NB4 (cell line): ENCODE results near the gene CYP17A1.

Source experiments
- POLR2A ChIP-seq: IDR thresholded peaks from 2 replicates; pipeline ENCODE4 v1.6.1; 2011; ENCODE audit warnings: mild to moderate bottlenecking; ENCODE audit not compliant: insufficient read length; ENCODE audit errors: extremely low read depth
- TF ChIP-seq, protein P1 (sequence below): IDR thresholded peaks from one replicate; pipeline ENCODE4 v1.5.1; 2012; ENCODE audit warnings: low read depth, low read length

GRCh38 chr10:102850025-102850518 is 12.9 kb upstream of the CYP17A1 start:
- TF ChIP-seq POLR2A: no peak
- TF ChIP-seq, protein P1, sequence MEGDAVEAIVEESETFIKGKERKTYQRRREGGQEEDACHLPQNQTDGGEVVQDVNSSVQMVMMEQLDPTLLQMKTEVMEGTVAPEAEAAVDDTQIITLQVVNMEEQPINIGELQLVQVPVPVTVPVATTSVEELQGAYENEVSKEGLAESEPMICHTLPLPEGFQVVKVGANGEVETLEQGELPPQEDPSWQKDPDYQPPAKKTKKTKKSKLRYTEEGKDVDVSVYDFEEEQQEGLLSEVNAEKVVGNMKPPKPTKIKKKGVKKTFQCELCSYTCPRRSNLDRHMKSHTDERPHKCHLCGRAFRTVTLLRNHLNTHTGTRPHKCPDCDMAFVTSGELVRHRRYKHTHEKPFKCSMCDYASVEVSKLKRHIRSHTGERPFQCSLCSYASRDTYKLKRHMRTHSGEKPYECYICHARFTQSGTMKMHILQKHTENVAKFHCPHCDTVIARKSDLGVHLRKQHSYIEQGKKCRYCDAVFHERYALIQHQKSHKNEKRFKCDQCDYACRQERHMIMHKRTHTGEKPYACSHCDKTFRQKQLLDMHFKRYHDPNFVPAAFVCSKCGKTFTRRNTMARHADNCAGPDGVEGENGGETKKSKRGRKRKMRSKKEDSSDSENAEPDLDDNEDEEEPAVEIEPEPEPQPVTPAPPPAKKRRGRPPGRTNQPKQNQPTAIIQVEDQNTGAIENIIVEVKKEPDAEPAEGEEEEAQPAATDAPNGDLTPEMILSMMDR: no peak
